Neural cell (in vitro differentiated cells): ENCODE measurements around the gene FADD. TPM values are rescaled to one million over a fixed set of nuclear protein-coding genes. Genes with fewer than 3 reads are reported as not detected.

Source experiments
- H2AFZ ChIP-seq: fragments of 200-600, 300-800 bp; sonication (generic), shearing (Covaris generic); 2 replicates; pipeline ENCODE4 v1.6.0; 2014; ENCODE audit warnings: low read depth, mild to moderate bottlenecking, antibody characterized with exemption, low read length, moderate library complexity
- H3F3A ChIP-seq: fragments of 200-600 bp; shearing (Covaris generic); 2 replicates; pipeline ENCODE4 v1.6.1; 2016; ENCODE audit warnings: mild to moderate bottlenecking, moderate library complexity, mixed read lengths, antibody characterized with exemption, low read length; ENCODE audit not compliant: insufficient read depth, poor library complexity, severe bottlenecking
- H3K27ac ChIP-seq: fragments of 200-600, 300-800 bp; sonication (generic), shearing (Covaris generic); 2 replicates; pipeline ENCODE4 v1.5.1; 2014; ENCODE audit warnings: mild to moderate bottlenecking, low read length, moderate library complexity
- H3K27me3 ChIP-seq: fragments of 300-800, 200-600 bp; sonication (generic), shearing (Covaris generic); 2 replicates; pipeline ENCODE4 v1.6.0; 2014; ENCODE audit warnings: mild to moderate bottlenecking, low read depth, low read length, moderate library complexity; ENCODE audit not compliant: insufficient read depth
- H3K36me3 ChIP-seq: fragments of 300-800, 200-600 bp; sonication (generic), shearing (Covaris generic); 2 replicates; pipeline ENCODE4 v1.5.1; 2014; ENCODE audit warnings: mild to moderate bottlenecking, antibody characterized with exemption, low read length, moderate library complexity; ENCODE audit not compliant: insufficient read depth
- H3K4me2 ChIP-seq: fragments of 300-800, 200-600 bp; sonication (generic), shearing (Covaris generic); 2 replicates; pipeline ENCODE4 v1.6.0; 2014; ENCODE audit warnings: mild to moderate bottlenecking, low read length
- H3K4me3 ChIP-seq: fragments of 300-800, 200-600 bp; sonication (generic), shearing (Covaris generic); 2 replicates; pipeline ENCODE4 v1.5.1; 2014; ENCODE audit warnings: mild to moderate bottlenecking, low read length, moderate library complexity
- H3K79me2 ChIP-seq: fragments of 200-600 bp; shearing (Covaris generic); replicated peaks from 2 replicates; pipeline ENCODE4 v1.6.0; 2014; ENCODE audit warnings: mild to moderate bottlenecking, low read length, moderate library complexity; ENCODE audit not compliant: insufficient read depth
- H3K9ac ChIP-seq: fragments of 300-800, 200-600 bp; sonication (generic), shearing (Covaris generic); 2 replicates; pipeline ENCODE4 v1.6.1; 2016; ENCODE audit warnings: mild to moderate bottlenecking, low read length, mixed read lengths
- H3K9me2 ChIP-seq: fragments of 200-600 bp; shearing (Covaris generic); 2 replicates; pipeline ENCODE4 v1.6.1; 2016; ENCODE audit warnings: mild to moderate bottlenecking, low read length, mixed read lengths; ENCODE audit not compliant: insufficient read depth
- H3K9me3 ChIP-seq: fragments of 200-600, 300-800 bp; sonication (generic), shearing (Covaris generic); 2 replicates; pipeline ENCODE4 v1.6.1; 2016; ENCODE audit warnings: mild to moderate bottlenecking, mixed run types, low read length, moderate library complexity, mixed read lengths
- H4K20me1 ChIP-seq: fragments of 200-600 bp; shearing (Covaris generic); 2 replicates; pipeline ENCODE4 v1.6.1; 2016; ENCODE audit warnings: mild to moderate bottlenecking, mixed run types; ENCODE audit not compliant: insufficient read depth
- CTCF ChIP-seq: fragments of 450-650 bp; IDR thresholded peaks from 2 replicates; pipeline ENCODE4 v1.5.1; 2014; ENCODE audit warnings: antibody characterized with exemption, mild to moderate bottlenecking, moderate library complexity; ENCODE audit not compliant: poor library complexity, severe bottlenecking
- EP300 ChIP-seq: fragments of 450-650 bp; conservative IDR thresholded peaks from 2 replicates; pipeline ENCODE4 v1.6.1; 2014; ENCODE audit warnings: antibody characterized with exemption, mild to moderate bottlenecking, moderate library complexity; ENCODE audit not compliant: poor library complexity, severe bottlenecking
- EZH2 ChIP-seq: fragments of 200-600, 300-800 bp; shearing (Covaris generic), sonication (generic); IDR thresholded peaks from 2 replicates; pipeline ENCODE4 v1.6.1; 2014; ENCODE audit warnings: antibody characterized with exemption, low read length, borderline replicate concordance, mild to moderate bottlenecking; ENCODE audit not compliant: insufficient read depth, poor library complexity, severe bottlenecking
- MXI1 ChIP-seq: fragments of 450-650 bp; conservative IDR thresholded peaks from 2 replicates; pipeline ENCODE4 v1.6.1; 2014; ENCODE audit warnings: antibody characterized with exemption, mild to moderate bottlenecking; ENCODE audit not compliant: poor library complexity, severe bottlenecking
- POLR2AphosphoS5 ChIP-seq: IDR thresholded peaks from 2 replicates; pipeline ENCODE4 v1.6.1; 2012
- RAD21 ChIP-seq: fragments of 450-650 bp; conservative IDR thresholded peaks from 2 replicates; pipeline ENCODE4 v1.6.1; 2014; ENCODE audit warnings: antibody characterized with exemption, mild to moderate bottlenecking, moderate library complexity
- REST ChIP-seq: IDR thresholded peaks from 2 replicates; pipeline ENCODE4 v1.6.1; 2012; ENCODE audit warnings: borderline replicate concordance
- SMC3 ChIP-seq: fragments of 450-650 bp; conservative IDR thresholded peaks from 2 replicates; pipeline ENCODE4 v1.6.1; 2014; ENCODE audit warnings: antibody characterized with exemption, mild to moderate bottlenecking, moderate library complexity; ENCODE audit not compliant: poor library complexity
- TAF1 ChIP-seq: IDR thresholded peaks from 2 replicates; pipeline ENCODE4 v1.6.1; 2012; ENCODE audit warnings: low read depth
- polyA plus RNA-seq: library from polyadenylated mRNA; depleted of rRNA; stranded (reverse); fragments of >200 nt; gene quantifications from 2 replicates; pipeline ENCODE4 v1.2.3, GENCODE V29; 2014

FADD gene
- polyA plus RNA-seq, 1 donor from 2014 or later = 23.1 TPM

GRCh38 chr11:70209391-70209912 lies 6.4 kb downstream of the FADD start:
- no peaks in the 10 kb centered on the region for H4K20me1 ChIP-seq
- H3K9me3 ChIP-seq = no peaks in the 10 kb centered on the region
- H3K79me2 ChIP-seq = peaks cover 2% of the 10 kb centered on the region
- no peak overlapping the region for H3K4me2 ChIP-seq
- H3F3A ChIP-seq = no peaks in the 10 kb centered on the region
- H3K4me3 ChIP-seq = no peak overlapping the region
- no peak overlapping the region for H2AFZ ChIP-seq
- no peaks in the 10 kb centered on the region for H3K9me2 ChIP-seq
- no peaks in the 10 kb centered on the region for H3K27me3 ChIP-seq
- no peaks in the 10 kb centered on the region for H3K36me3 ChIP-seq
- H3K27ac ChIP-seq = no peak overlapping the region
- TF ChIP-seq SMC3 = no peak
- TF ChIP-seq TAF1 = no peak
- TF ChIP-seq REST = no peak
- TF ChIP-seq POLR2AphosphoS5 = no peak
- TF ChIP-seq MXI1 = no peak
- TF ChIP-seq EZH2 = no peak
- TF ChIP-seq EP300 = no peak
- TF ChIP-seq RAD21 = no peak
- TF ChIP-seq CTCF = no peak
- no peak overlapping the region for H3K9ac ChIP-seq

GRCh38 chr11:70210051-70210501 lies 7.0 kb downstream of the FADD start:
- Histone ChIP-seq H3K9me3 (no peaks in the 10 kb centered on the region), H3K27ac (no peak overlapping the region), H3K36me3 (no peaks in the 10 kb centered on the region), H3K9me2 (no peaks in the 10 kb centered on the region), H2AFZ (no peak overlapping the region), H3K9ac (no peak overlapping the region), H4K20me1 (no peaks in the 10 kb centered on the region), H3K79me2 (no peaks in the 10 kb centered on the region), H3K4me3 (no peak overlapping the region), H3K27me3 (no peaks in the 10 kb centered on the region), H3F3A (no peaks in the 10 kb centered on the region), H3K4me2 (no peak overlapping the region)
- no peak for TF ChIP-seq TAF1
- TF ChIP-seq CTCF = no peak
- TF ChIP-seq EP300 = no peak
- no peak for TF ChIP-seq RAD21
- TF ChIP-seq SMC3 = no peak
- TF ChIP-seq POLR2AphosphoS5 = no peak
- TF ChIP-seq REST = no peak
- no peak for TF ChIP-seq EZH2
- TF ChIP-seq MXI1 = no peak
